ENCODE results near the gene TRIM28. TPM values are rescaled to one million over a fixed set of nuclear protein-coding genes. Genes with fewer than 3 reads are reported as not detected.

Gene TRIM28
- total RNA-seq, 4 donors from 2014 or later: 171 to 274 (median 196) TPM

- WGBS, 2 donors (ENCODE audit: low coverage in 1 of 2): 96% methylated on average over 4 of the region's 5 CpGs; no CpG with 5 or more reads in 1 of the 2 donors
- ATAC-seq: no peak
- TF ChIP-seq POLR2A (IDR thresholded peaks at IDR 0.05) (no peak), POLR2AphosphoS5 (IDR thresholded peaks at IDR 0.05) (no peak), CTCF (IDR thresholded peaks at IDR 0.05) (no peak), EP300 (IDR thresholded peaks at IDR 0.05) (no peak)
- Histone ChIP-seq H3K27ac (no peak overlapping the region), H3K9me3 (no peaks in the 10 kb centered on the region), H3K36me3 (peaks cover 0 to 45% of the 10 kb centered on the region in 2 donors), H3K4me3 (no peak overlapping the region), H3K27me3 (no peaks in the 10 kb centered on the region), H3K4me1 (peaks cover 0 to 29% (median 17%) of the 10 kb centered on the region in 3 donors)
These were observed 23.1 kb downstream of the TRIM28 start for GRCh38 chr19:58566989-58567388.

- Histone ChIP-seq H3K27me3 (no peaks in the 10 kb centered on the region), H3K36me3 (peaks cover 0 to 45% of the 10 kb centered on the region in 2 donors), H3K4me3 (no peak overlapping the region), H3K27ac (no peak overlapping the region), H3K4me1 (peaks cover 0 to 20% (median 7%) of the 10 kb centered on the region in 3 donors), H3K9me3 (no peaks in the 10 kb centered on the region)
- 74 to 89% methylated on average over 4 of the region's 4 CpGs for WGBS, 2 donors (ENCODE audit: low coverage in 1 of 2)
- no peak for TF ChIP-seq POLR2A (IDR thresholded peaks at IDR 0.05)
- no peak for TF ChIP-seq POLR2AphosphoS5 (IDR thresholded peaks at IDR 0.05)
- no peak for TF ChIP-seq EP300 (IDR thresholded peaks at IDR 0.05)
- no peak for TF ChIP-seq CTCF (IDR thresholded peaks at IDR 0.05)
- ATAC-seq: no peak
These were observed 24.7 kb downstream of the TRIM28 start for GRCh38 chr19:58568453-58569130.

GRCh38 chr19:58569191-58569942 lies 25.5 kb downstream of the TRIM28 start:
- ATAC-seq: no peak
- peaks cover 0 to 45% of the 10 kb centered on the region in 2 donors for H3K36me3 ChIP-seq
- H3K27me3 ChIP-seq: no peaks in the 10 kb centered on the region
- H3K27ac ChIP-seq: no peak overlapping the region
- H3K9me3 ChIP-seq: no peaks in the 10 kb centered on the region
- peaks cover 0 to 23% (median 12%) of the 10 kb centered on the region in 3 donors for H3K4me1 ChIP-seq
- no peak overlapping the region for H3K4me3 ChIP-seq
- TF ChIP-seq POLR2AphosphoS5 (IDR thresholded peaks at IDR 0.05) (no peak), POLR2A (IDR thresholded peaks at IDR 0.05) (no peak), EP300 (IDR thresholded peaks at IDR 0.05) (no peak), CTCF (IDR thresholded peaks at IDR 0.05) (no peak)
- 93% methylated on average over 4 of the region's 6 CpGs; no CpG with 5 or more reads in 1 of the 2 donors for WGBS, 2 donors (ENCODE audit: low coverage in 1 of 2)

GRCh38 chr19:58569943-58570670 lies 26.2 kb downstream of the TRIM28 start:
- Histone ChIP-seq H3K4me3 (no peak overlapping the region), H3K27me3 (no peaks in the 10 kb centered on the region), H3K27ac (no peak overlapping the region), H3K9me3 (no peaks in the 10 kb centered on the region), H3K4me1 (peaks cover 0 to 28% (median 12%) of the 10 kb centered on the region in 3 donors), H3K36me3 (peaks cover 0 to 45% of the 10 kb centered on the region in 2 donors)
- 83% methylated on average over 1 of the region's 8 CpGs; no CpG with 5 or more reads in 1 of the 2 donors for WGBS, 2 donors (ENCODE audit: low coverage in 1 of 2)
- TF ChIP-seq EP300 (IDR thresholded peaks at IDR 0.05): no peak
- no peak for ATAC-seq
